ELF-1 (cell line): ENCODE data around the gene POR.
"Not testable (repeated sequence)": the region's sequence is repeated elsewhere in the genome, so short reads cannot be mapped to it uniquely, and the experiment has no call there.

Experiments
- DNase-seq: peaks from one replicate; pipeline ENCODE4 v3.0.0-alpha.2; 2016; ENCODE audit warnings: low read depth, low spot score

Gene POR

GRCh38 chr7:75914655-75915415 is at the start of gene POR:
POR (plus strand) TSS chr7:75915155; CDS start chr7:75954002, 38,847 bp downstream.
- peak; percentile 98 for DNase-seq

GRCh38 chr7:75866114-75866488 is 48.9 kb upstream of the POR start:
- no peak for DNase-seq

- DNase-seq = peak; percentile 67
Observed at GRCh38 chr7:75866489-75867389, 48.2 kb upstream of the POR start.

- DNase-seq = no peak
Observed at GRCh38 chr7:75867390-75867717, 47.6 kb upstream of the POR start.

GRCh38 chr7:75868153-75868552 is 46.8 kb upstream of the POR start:
- DNase-seq = no peak

GRCh38 chr7:75869776-75870379 is 45.1 kb upstream of the POR start:
- no peak for DNase-seq

- no peak for DNase-seq
Observed at GRCh38 chr7:75870557-75871161, 44.3 kb upstream of the POR start.

- DNase-seq = no peak
Observed at GRCh38 chr7:75872073-75872782, 42.7 kb upstream of the POR start.

GRCh38 chr7:75874180-75874579 is 40.8 kb upstream of the POR start:
- DNase-seq = not testable (repeated sequence)

- no peak for DNase-seq
Observed at GRCh38 chr7:75875113-75876080, 39.6 kb upstream of the POR start.

GRCh38 chr7:75876126-75876881 is 38.7 kb upstream of the POR start:
- no peak for DNase-seq

GRCh38 chr7:75878312-75878768 is 36.6 kb upstream of the POR start:
- DNase-seq = no peak

- DNase-seq = peak; percentile 92
Observed at GRCh38 chr7:75878769-75879611, 36.0 kb upstream of the POR start, which contains the start of gene RHBDD2. RHBDD2 (plus strand) TSS chr7:75879034; CDS start chr7:75879083, 49 bp downstream.

GRCh38 chr7:75879771-75880184 is 35.2 kb upstream of the POR start:
- no peak for DNase-seq

GRCh38 chr7:75880242-75880641 is 34.7 kb upstream of the POR start:
- no peak for DNase-seq

- peak; percentile 65 for DNase-seq
Observed at GRCh38 chr7:75881436-75882095, 33.4 kb upstream of the POR start.

GRCh38 chr7:75883265-75883824 is 31.6 kb upstream of the POR start:
- not testable (repeated sequence) for DNase-seq
